ENCODE measurements around the gene TLE3. TPM values are rescaled to one million over a fixed set of nuclear protein-coding genes. Genes with fewer than 3 reads are reported as not detected.
A peak's percentile ranks its signal among the peaks of the same experiment; 100 is the strongest.

TLE3 gene
- polyA plus RNA-seq, 1 of the 3 experiments (the other 2 are of a cell fraction): 14.7 TPM

- H4K20me1 ChIP-seq (ENCODE audit: insufficient read depth): no peaks in the 10 kb centered on the region
- H3K9me2 ChIP-seq: no peaks in the 10 kb centered on the region
- POLR2A ChIA-PET: no interaction called here
- no peak overlapping the region for H3K27ac ChIP-seq (ENCODE audit: low read depth in 2 of 2, low read length in 1 of 2)
- H3K79me2 ChIP-seq (ENCODE audit: insufficient read depth): no peaks in the 10 kb centered on the region
- H3F3A ChIP-seq (replicated peaks; ENCODE audit: insufficient read depth): peaks cover 8% of the 10 kb centered on the region
- no peak overlapping the region for H3K4me3 ChIP-seq (ENCODE audit: low read depth in 2 of 2, low read length in 1 of 2)
- H3K27me3 ChIP-seq (ENCODE audit: insufficient read depth): peaks cover 17% of the 10 kb centered on the region
- H3K9me3 ChIP-seq: no peaks in the 10 kb centered on the region
- H3K9ac ChIP-seq: no peak overlapping the region
- H3K36me3 ChIP-seq (replicated peaks in 1 of 2; ENCODE audit: control insufficient read depth in 1 of 2, insufficient read depth in 2 of 2, low read length in 1 of 2): no peaks in the 10 kb centered on the region
- no peak for DNase-seq
- no peak overlapping the region for H2AFZ ChIP-seq (ENCODE audit: low read depth)
- H3K4me1 ChIP-seq (ENCODE audit: control insufficient read depth in 1 of 2, insufficient read depth in 2 of 2, low read depth in 1 of 2, low read length in 1 of 2): peaks cover 10 to 23% of the 10 kb centered on the region in 2 experiments
- no peak overlapping the region for H3K4me2 ChIP-seq
- CTCF ChIA-PET: interaction anchor here (0.8 to 1.5 kb wide), 2 partner anchors 51 to 385 kb away, joined by 4 read pairs; no protein-coding TSS in a partner anchor
- TF ChIP-seq ZBTB33 (IDR thresholded peaks at IDR 0.05; ENCODE audit: borderline replicate concordance, low read depth) (no peak), USF1 (IDR thresholded peaks at IDR 0.05; ENCODE audit: borderline replicate concordance, low read depth) (no peak), GATA2 (CRISPR knock-in tag; IDR thresholded peaks at IDR 0.05) (no peak), NFIC (IDR thresholded peaks at IDR 0.05; ENCODE audit: borderline replicate concordance) (no peak), USF2 (IDR thresholded peaks at IDR 0.05; ENCODE audit: borderline replicate concordance, low read depth, low read length) (no peak), EP300 (IDR thresholded peaks at IDR 0.05; ENCODE audit: borderline replicate concordance in 1 of 2, low read depth in 1 of 2, low read length in 1 of 2) (no peak), FOXJ3 (CRISPR knock-in tag; IDR thresholded peaks at IDR 0.05) (no peak)
- 85% methylated on average over 3 of the region's 3 CpGs for WGBS (ENCODE audit: low lambda C conversion rate)
These were observed 5.1 kb upstream of the TLE3 start for GRCh38 chr15:70102827-70103226.

GRCh38 chr15:70101459-70102113 lies 3.9 kb upstream of the TLE3 start:
- no peaks in the 10 kb centered on the region for H3K9me2 ChIP-seq
- peaks cover 17% of the 10 kb centered on the region for H3K27me3 ChIP-seq (ENCODE audit: insufficient read depth)
- H3F3A ChIP-seq (replicated peaks; ENCODE audit: insufficient read depth): peaks cover 8% of the 10 kb centered on the region
- no peak overlapping the region for H3K9ac ChIP-seq
- H3K9me3 ChIP-seq: no peaks in the 10 kb centered on the region
- H3K4me1 ChIP-seq (ENCODE audit: control insufficient read depth in 1 of 2, insufficient read depth in 2 of 2, low read depth in 1 of 2, low read length in 1 of 2): peaks cover 10 to 23% of the 10 kb centered on the region in 2 experiments
- H4K20me1 ChIP-seq (ENCODE audit: insufficient read depth): no peaks in the 10 kb centered on the region; the same call in 1 of the 2 replicates
- peak; percentile 71 for DNase-seq
- H3K36me3 ChIP-seq (replicated peaks in 1 of 2; ENCODE audit: control insufficient read depth in 1 of 2, insufficient read depth in 2 of 2, low read length in 1 of 2): no peaks in the 10 kb centered on the region
- 1% methylated on average over 12 of the region's 12 CpGs for WGBS (ENCODE audit: low lambda C conversion rate)
- H3K27ac ChIP-seq (ENCODE audit: low read depth in 2 of 2, low read length in 1 of 2): peak overlapping the region in 1 of 2 experiments; percentile 28; a peak in 1 of 4 replicates
- H3K79me2 ChIP-seq (ENCODE audit: insufficient read depth): peaks cover 8% of the 10 kb centered on the region
- H2AFZ ChIP-seq (ENCODE audit: low read depth): no peak overlapping the region
- peak overlapping the region; percentile 72; the same call in 1 of the 2 replicates for H3K4me2 ChIP-seq
- ChIA-PET CTCF (interaction anchor here (0.7 to 2.8 kb wide), 10 partner anchors 10 to 279 kb away, joined by 3 to 28 read pairs (median 4); no protein-coding TSS in a partner anchor), POLR2A (interaction anchor here (0.6 to 2.2 kb wide), 3 partner anchors 9 to 252 kb away, joined by 3 to 12 read pairs (median 3); no protein-coding TSS in a partner anchor)
- no peak overlapping the region for H3K4me3 ChIP-seq (ENCODE audit: low read depth in 2 of 2, low read length in 1 of 2)
- TF ChIP-seq TAF1 (IDR thresholded peaks at IDR 0.05; ENCODE audit: borderline replicate concordance, low read depth, low read length): no peak
- TF ChIP-seq MEF2A (IDR thresholded peaks at IDR 0.05; ENCODE audit: borderline replicate concordance, low read depth): no peak
- TF ChIP-seq EZH2phosphoT487 (IDR thresholded peaks at IDR 0.05; ENCODE audit: borderline replicate concordance, low read depth): no peak
- no peak for TF ChIP-seq ZBTB33 (IDR thresholded peaks at IDR 0.05; ENCODE audit: borderline replicate concordance, low read depth)
- TF ChIP-seq GATA2 (CRISPR knock-in tag; IDR thresholded peaks at IDR 0.05): no peak
- TF ChIP-seq NRF1 (IDR thresholded peaks at IDR 0.05; ENCODE audit: low read depth, low read length): no peak
- TF ChIP-seq FOXJ3 (CRISPR knock-in tag; IDR thresholded peaks at IDR 0.05): no peak
- no peak for TF ChIP-seq SMC3 (IDR thresholded peaks at IDR 0.05; ENCODE audit: low read depth, low read length)
- TF ChIP-seq RAD21 (IDR thresholded peaks at IDR 0.05; ENCODE audit: low read length): peak; percentile 11; the same call in 1 of the 2 replicates
- TF ChIP-seq EP300 (IDR thresholded peaks at IDR 0.05; ENCODE audit: borderline replicate concordance in 1 of 2, low read depth in 1 of 2, low read length in 1 of 2): peak in 1 of 2 experiments; percentile 20; a peak in 2 of 4 replicates
- TF ChIP-seq CTCF (IDR thresholded peaks at IDR 0.05): no peak
- no peak for TF ChIP-seq FOXM1 (IDR thresholded peaks at IDR 0.05; ENCODE audit: low read depth)
- no peak for TF ChIP-seq GABPA (IDR thresholded peaks at IDR 0.05; ENCODE audit: low read depth)
